IPS-20b (cell line): ENCODE data around the gene HS3ST3B1.

Experiments used
- H3K27ac ChIP-seq: one replicate; pipeline ENCODE4 v1.5.1; 2013; ENCODE audit warnings: low read length
- H3K27me3 ChIP-seq: 2 replicates; pipeline ENCODE4 v1.6.1; 2013; ENCODE audit warnings: mild to moderate bottlenecking, low read length, inconsistent platforms; ENCODE audit not compliant: insufficient read depth
- H3K36me3 ChIP-seq: 2 replicates; pipeline ENCODE4 v1.6.1; 2013; ENCODE audit warnings: low read depth, mild to moderate bottlenecking, inconsistent platforms, low read length, moderate library complexity; ENCODE audit not compliant: insufficient read depth
- H3K4me1 ChIP-seq: 2 replicates; pipeline ENCODE4 v1.6.1; 2013; ENCODE audit warnings: mild to moderate bottlenecking, control low read depth, inconsistent platforms, low read length, moderate library complexity; ENCODE audit not compliant: insufficient read depth
- H3K4me3 ChIP-seq: 2 replicates; pipeline ENCODE4 v1.5.1; 2013; ENCODE audit warnings: mild to moderate bottlenecking, low read length, inconsistent platforms
- H3K9ac ChIP-seq: 2 replicates; pipeline ENCODE4 v1.6.1; 2013; ENCODE audit warnings: low read depth, mild to moderate bottlenecking, inconsistent platforms, low read length, moderate library complexity
- H3K9me3 ChIP-seq: 2 replicates; pipeline ENCODE4 v1.6.1; 2013; ENCODE audit warnings: mild to moderate bottlenecking, low read depth, low read length, inconsistent platforms; ENCODE audit not compliant: insufficient read depth

HS3ST3B1 gene

DNA sequence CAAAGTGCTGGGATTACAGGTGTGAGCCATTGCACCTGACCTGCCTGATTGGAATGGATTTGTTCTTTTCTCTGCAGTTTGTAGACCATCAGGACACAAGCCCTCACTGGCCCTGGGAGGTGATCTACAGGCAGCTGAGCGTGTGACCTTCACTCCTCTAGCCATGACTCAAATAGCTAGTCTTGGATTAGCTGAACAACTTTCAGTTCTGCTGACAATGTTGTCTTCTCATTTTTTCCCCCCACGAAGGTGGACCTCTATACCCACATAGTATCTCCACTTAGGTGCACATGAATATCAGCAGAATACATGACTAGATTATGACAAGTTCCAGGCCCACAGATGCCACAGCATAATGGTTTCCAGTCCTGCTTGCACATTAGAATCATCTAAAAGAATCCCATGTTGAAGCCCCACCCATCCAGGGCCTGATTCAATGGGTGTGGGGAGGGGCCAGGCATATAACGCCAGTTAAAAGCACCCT, 36.8 kb downstream of the HS3ST3B1 start:
- Histone ChIP-seq H3K4me3 (no peak overlapping the region), H3K27me3 (no peaks in the 10 kb centered on the region), H3K9me3 (no peaks in the 10 kb centered on the region), H3K4me1 (peaks cover 24% of the 10 kb centered on the region; the same call in 1 of the 2 replicates), H3K27ac (no peak overlapping the region), H3K9ac (no peak overlapping the region), H3K36me3 (no peaks in the 10 kb centered on the region)

DNA sequence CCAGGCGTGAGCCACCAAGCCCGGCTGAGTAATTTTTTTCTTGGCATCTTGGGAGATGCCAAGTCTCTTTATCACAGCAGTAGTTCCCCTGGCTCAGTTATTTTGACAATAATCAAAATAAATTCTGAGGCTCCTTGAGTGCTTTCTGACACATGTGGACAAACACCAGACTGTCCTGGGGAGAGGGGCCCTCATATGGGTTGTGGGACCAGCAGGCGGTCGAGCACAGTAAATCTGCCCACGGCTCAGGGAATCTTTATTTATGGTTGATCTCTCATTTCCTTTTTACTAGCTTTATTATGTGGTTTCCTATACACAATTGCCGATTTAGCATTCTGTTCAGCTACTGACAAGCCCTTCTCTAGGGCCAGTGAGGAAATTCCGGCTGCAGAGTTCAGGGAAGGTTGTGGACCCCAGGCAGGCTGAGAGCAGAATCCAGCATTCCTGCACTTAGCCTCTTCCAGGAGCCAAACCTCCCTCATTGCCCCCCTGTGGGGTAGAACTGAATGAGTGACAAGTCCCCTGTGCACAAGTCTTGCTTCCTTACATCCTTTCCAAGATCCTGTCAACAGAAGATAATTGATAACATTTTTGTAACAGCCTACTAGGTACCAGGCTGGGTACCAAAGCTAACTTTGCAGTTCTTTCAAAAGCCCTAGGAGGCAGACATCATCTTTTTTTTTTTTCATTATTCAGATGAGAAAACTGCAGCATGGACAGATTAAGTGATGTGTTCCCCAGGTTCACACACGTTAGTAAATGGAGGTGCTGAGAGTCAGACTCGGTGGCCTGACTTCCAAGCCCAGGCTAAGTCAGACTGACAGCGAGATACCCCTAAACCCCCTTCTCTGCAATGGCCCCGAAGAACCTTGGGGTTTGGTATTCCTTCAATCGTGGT, 40.2 kb downstream of the HS3ST3B1 start:
- no peak overlapping the region for H3K27ac ChIP-seq
- peaks cover 15% of the 10 kb centered on the region; the same call in 1 of the 2 replicates for H3K4me1 ChIP-seq
- no peak overlapping the region for H3K9ac ChIP-seq
- H3K36me3 ChIP-seq, result no peaks in the 10 kb centered on the region
- H3K9me3 ChIP-seq, result no peaks in the 10 kb centered on the region
- H3K27me3 ChIP-seq, result no peaks in the 10 kb centered on the region
- H3K4me3 ChIP-seq, result no peak overlapping the region

DNA sequence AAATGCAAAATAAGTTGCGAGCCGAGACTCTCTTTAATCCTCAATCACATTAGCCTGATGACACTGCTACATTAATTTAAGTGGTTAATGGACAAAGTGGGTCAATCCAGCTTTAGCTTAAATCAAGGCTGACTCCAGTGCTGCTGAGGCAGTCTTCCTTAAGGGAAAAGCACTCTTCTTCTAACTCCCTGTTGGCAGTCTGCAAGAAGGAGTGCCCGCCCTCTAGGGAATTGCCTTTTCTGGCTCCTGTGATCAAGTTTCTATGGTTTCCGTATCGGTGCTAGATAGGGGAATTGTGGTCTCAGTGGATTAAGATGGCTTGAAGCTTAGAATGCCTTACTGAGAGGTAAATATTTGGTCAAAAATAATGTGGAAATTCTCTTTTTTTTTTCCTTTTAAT, 41.0 kb downstream of the HS3ST3B1 start:
- Histone ChIP-seq H3K9me3 (no peaks in the 10 kb centered on the region), H3K27me3 (no peaks in the 10 kb centered on the region), H3K27ac (no peak overlapping the region), H3K9ac (no peak overlapping the region), H3K36me3 (peaks cover 4% of the 10 kb centered on the region; the same call in 1 of the 2 replicates), H3K4me1 (peaks cover 10% of the 10 kb centered on the region; the same call in 1 of the 2 replicates), H3K4me3 (no peak overlapping the region)

DNA sequence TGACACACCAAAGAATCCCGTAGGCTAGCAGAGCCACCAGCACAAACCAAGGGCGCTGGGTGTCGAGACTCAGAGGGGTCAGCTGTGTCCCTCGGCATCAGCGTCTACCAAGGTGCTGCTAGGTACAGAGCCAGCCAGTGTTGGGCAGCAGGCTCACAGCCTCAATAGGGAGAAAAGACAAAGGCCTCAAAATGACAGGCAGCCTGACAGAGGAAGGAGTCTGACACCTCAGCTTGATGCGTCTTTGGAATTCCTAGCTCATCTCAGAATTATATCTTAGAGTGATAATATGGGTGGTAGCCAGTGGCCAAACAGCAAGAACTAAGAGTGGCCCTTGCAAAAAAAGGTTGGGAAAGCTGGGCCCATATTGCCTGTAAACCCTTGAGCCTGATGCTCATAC, 45.9 kb downstream of the HS3ST3B1 start:
- no peaks in the 10 kb centered on the region for H3K9me3 ChIP-seq

DNA sequence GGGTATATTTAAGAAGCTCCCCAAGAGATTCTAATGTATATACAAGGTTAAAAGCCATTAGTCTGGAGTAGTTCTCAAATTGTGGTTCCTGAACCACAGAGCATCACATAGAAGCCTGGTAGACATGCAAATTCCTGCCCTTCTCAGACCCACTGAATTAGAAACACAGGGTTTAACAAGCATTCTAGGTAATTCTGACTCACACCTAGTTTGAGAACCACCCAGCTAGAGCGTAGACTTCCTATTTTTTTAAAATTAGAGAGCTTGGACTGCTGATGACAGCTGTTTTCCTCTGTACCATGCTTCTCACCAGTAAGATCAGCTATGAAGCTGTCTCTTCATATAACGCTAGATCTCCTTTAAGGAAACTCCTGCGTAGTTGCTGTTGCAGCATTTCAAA, 50.6 kb downstream of the HS3ST3B1 start:
- Histone ChIP-seq H3K4me1 (peaks cover 13% of the 10 kb centered on the region; the same call in 1 of the 2 replicates), H3K9ac (no peak overlapping the region), H3K9me3 (no peaks in the 10 kb centered on the region), H3K27ac (no peak overlapping the region), H3K27me3 (no peaks in the 10 kb centered on the region), H3K4me3 (no peak overlapping the region), H3K36me3 (peaks cover 7% of the 10 kb centered on the region; the same call in 1 of the 2 replicates)

More for the DNA sequence above, 45.9 kb downstream of the HS3ST3B1 start:
- Histone ChIP-seq H3K9ac (no peak overlapping the region), H3K4me1 (peaks cover under 1% of the 10 kb centered on the region; the same call in 1 of the 2 replicates), H3K27me3 (no peaks in the 10 kb centered on the region), H3K27ac (no peak overlapping the region), H3K4me3 (no peak overlapping the region), H3K36me3 (peaks cover 8% of the 10 kb centered on the region; the same call in 1 of the 2 replicates)

DNA sequence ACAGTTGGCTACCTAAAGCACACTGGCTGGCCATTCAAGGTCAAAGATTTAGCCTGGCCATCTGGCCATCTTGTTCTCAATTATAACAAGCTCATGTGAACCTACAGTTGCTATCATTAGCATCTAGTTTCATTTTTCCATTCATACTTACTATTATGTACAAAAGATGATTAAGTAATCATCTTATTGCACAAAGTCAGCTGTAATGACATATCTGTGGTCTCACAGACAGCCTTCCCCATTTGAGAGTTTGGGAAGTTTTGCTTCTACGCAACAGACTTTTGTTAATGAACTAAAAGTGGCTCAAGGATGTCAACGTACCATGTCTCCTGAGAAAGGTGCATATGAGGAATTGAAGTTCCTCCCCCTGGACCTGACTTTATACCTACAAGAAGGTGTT, 51.3 kb downstream of the HS3ST3B1 start:
- peaks cover 4% of the 10 kb centered on the region; the same call in 1 of the 2 replicates for H3K36me3 ChIP-seq
- H3K27me3 ChIP-seq, result no peaks in the 10 kb centered on the region
- H3K9me3 ChIP-seq, result no peaks in the 10 kb centered on the region
- no peak overlapping the region for H3K4me3 ChIP-seq
- H3K9ac ChIP-seq, result no peak overlapping the region
- no peak overlapping the region for H3K27ac ChIP-seq
- H3K4me1 ChIP-seq, result peaks cover 13% of the 10 kb centered on the region; the same call in 1 of the 2 replicates

DNA sequence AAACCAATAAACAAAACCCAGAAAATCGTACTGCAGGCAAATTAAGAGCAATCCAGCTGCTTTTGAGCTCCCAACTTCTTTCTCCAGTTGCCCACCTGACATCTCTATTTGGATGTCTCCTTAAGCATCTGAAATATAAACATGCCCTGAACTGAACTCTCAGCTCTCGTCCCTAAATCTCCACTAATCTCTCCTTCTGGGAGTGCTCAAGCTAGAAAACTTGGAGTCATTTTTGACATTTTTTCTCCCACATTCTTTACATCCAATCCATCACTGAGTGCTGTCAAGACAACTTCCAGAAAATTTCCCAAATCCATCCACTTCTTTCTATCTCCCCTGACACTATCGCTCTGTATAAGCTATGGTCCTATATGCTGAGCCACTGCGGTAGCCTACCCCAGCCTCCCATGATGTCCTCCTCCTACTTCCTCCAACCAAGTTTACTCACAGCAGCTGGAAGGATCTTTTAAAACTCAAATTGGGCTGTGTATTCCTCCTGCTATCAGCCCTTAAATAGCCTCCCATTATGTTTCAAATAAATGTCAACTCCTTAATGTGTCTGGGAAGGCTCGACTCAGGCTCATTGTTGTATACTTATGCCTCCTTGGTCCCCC, 53.1 kb downstream of the HS3ST3B1 start:
- no peaks in the 10 kb centered on the region for H3K27me3 ChIP-seq
- H3K4me1 ChIP-seq, result peaks cover 13% of the 10 kb centered on the region; the same call in 1 of the 2 replicates
- H3K4me3 ChIP-seq, result no peak overlapping the region
- H3K36me3 ChIP-seq, result no peaks in the 10 kb centered on the region
- no peaks in the 10 kb centered on the region for H3K9me3 ChIP-seq
- H3K9ac ChIP-seq, result no peak overlapping the region
- H3K27ac ChIP-seq, result no peak overlapping the region

DNA sequence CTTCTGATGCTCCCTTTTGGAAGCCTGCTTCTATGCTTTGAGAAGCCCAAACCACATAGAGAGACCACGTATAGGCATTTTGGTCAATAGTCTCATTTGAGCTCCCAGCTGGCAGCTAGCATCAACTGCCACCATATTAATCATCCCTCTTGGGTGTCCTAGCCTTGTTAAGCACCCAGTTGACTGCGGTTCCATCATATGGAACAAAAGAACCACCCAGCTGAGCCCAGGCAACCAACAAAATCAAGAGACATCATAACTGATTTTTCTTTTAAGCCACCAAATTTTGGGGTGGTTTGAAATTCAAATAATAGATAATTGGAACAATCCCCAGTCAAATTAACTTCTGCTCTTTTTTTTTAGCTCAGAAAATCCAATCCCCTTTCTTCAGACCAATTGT, 53.9 kb downstream of the HS3ST3B1 start:
- Histone ChIP-seq H3K9ac (no peak overlapping the region), H3K27me3 (no peaks in the 10 kb centered on the region), H3K4me1 (peaks cover 13% of the 10 kb centered on the region; the same call in 1 of the 2 replicates), H3K4me3 (no peak overlapping the region), H3K9me3 (no peaks in the 10 kb centered on the region), H3K36me3 (no peaks in the 10 kb centered on the region), H3K27ac (peak overlapping the region; percentile 13)

DNA sequence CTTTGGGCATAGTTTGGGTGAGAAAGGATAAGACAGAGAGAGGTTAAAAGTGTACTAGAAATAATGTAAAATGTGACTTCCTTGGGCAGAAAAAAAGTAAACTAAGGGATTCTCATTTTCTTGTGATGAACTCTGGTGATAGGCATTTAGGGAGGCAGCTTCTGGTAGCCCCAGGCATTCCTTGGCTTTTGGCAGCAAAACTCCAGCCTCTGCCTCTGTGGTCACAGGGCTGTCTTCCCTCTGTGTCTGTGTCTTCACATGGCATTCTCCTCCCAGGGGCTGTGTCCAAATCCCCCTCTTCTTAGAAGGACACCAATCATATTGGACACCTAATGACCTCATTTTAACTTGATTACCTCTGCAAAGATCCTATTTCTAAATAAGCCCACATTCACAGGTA, 54.7 kb downstream of the HS3ST3B1 start:
- Histone ChIP-seq H3K4me1 (peaks cover 13% of the 10 kb centered on the region; the same call in 1 of the 2 replicates), H3K9me3 (no peaks in the 10 kb centered on the region), H3K27me3 (no peaks in the 10 kb centered on the region), H3K27ac (no peak overlapping the region), H3K9ac (peak overlapping the region; percentile 27; the same call in 1 of the 2 replicates), H3K4me3 (peak overlapping the region; percentile 16; the same call in 1 of the 2 replicates), H3K36me3 (no peaks in the 10 kb centered on the region)

DNA sequence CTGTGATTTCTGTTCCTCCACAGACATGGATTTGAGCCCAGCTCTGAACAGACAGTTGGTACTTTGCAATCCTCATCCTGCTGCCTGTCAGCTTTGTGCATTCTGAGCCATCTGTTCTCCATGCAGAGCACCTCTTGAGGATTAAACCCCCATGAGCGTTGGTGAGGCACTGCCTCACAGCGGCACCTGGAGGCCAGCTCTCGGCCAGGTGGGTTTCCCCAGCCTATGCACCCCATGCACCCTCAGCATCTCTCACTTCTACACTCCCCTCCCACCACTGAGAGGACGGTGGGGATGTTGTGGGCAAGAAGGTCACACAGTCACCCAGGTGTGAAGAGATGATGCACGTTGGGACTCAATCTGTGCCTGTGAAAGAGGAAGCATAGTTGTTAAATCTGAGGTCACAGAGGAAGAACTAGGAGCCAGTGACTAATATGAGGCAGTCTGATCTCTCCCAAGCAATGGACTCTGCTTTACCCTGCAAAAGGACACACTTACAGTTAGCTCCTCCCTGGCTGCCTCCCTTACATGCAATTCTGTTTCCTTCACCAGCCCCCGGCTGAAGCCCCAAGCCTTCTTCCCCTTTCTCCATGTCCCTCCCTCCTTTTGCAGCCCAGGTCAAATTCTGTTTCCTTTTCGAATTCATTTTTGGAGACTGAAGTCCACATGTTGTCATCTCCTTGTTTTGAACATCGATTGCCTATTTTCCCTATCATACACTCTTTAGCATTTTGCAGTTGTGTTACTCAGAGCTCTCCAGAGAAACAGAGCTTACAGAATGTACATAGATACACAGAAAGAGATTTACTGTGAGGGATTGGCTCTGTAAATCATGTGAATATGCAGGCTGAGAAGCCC, 58.5 kb downstream of the HS3ST3B1 start:
- no peaks in the 10 kb centered on the region for H3K27me3 ChIP-seq
- H3K36me3 ChIP-seq, result no peaks in the 10 kb centered on the region
- no peaks in the 10 kb centered on the region for H3K9me3 ChIP-seq
- H3K4me3 ChIP-seq, result no peak overlapping the region
- H3K9ac ChIP-seq, result no peak overlapping the region
- H3K4me1 ChIP-seq, result peaks cover 10% of the 10 kb centered on the region; the same call in 1 of the 2 replicates
- no peak overlapping the region for H3K27ac ChIP-seq

DNA sequence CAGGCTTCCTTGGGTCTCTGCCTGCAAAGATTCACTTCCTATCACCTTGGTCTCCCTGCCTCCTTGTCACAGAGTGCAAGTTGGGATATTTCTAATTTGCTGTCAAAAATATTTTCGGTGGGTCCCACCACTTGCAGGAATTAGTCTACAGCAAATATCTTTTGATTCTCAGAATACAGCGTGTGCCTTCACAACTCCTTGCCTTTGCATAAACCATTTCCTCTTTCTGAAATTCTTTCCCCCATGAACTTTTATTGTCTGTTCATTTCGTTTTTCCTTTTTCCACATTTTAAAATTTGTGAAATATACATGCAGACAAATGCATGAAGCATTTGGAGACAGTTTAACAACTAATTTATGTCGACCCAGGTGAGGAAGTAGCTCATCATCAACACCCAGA, 60.0 kb downstream of the HS3ST3B1 start:
- H3K36me3 ChIP-seq, result no peaks in the 10 kb centered on the region
- H3K27me3 ChIP-seq, result no peaks in the 10 kb centered on the region
- H3K4me3 ChIP-seq, result no peak overlapping the region
- H3K9ac ChIP-seq, result no peak overlapping the region
- no peak overlapping the region for H3K27ac ChIP-seq
- no peaks in the 10 kb centered on the region for H3K9me3 ChIP-seq
- peaks cover under 1% of the 10 kb centered on the region; the same call in 1 of the 2 replicates for H3K4me1 ChIP-seq
